Measurements from ENCODE around the gene ATRNL1.

GRCh38 chr10:115606741-115607140 is 513.6 kb downstream of the ATRNL1 start:
- no peak for TF ChIP-seq EZH2 (optimal IDR thresholded peaks at IDR 0.05; ENCODE audit: low read depth, low read length)
- TF ChIP-seq, protein P1, sequence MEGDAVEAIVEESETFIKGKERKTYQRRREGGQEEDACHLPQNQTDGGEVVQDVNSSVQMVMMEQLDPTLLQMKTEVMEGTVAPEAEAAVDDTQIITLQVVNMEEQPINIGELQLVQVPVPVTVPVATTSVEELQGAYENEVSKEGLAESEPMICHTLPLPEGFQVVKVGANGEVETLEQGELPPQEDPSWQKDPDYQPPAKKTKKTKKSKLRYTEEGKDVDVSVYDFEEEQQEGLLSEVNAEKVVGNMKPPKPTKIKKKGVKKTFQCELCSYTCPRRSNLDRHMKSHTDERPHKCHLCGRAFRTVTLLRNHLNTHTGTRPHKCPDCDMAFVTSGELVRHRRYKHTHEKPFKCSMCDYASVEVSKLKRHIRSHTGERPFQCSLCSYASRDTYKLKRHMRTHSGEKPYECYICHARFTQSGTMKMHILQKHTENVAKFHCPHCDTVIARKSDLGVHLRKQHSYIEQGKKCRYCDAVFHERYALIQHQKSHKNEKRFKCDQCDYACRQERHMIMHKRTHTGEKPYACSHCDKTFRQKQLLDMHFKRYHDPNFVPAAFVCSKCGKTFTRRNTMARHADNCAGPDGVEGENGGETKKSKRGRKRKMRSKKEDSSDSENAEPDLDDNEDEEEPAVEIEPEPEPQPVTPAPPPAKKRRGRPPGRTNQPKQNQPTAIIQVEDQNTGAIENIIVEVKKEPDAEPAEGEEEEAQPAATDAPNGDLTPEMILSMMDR (IDR thresholded peaks at IDR 0.05; ENCODE audit: low read length): no peak

Data from MM.1S (cell line).